ENCODE measurements around the gene RAB7B. TPM values are rescaled to one million over a fixed set of nuclear protein-coding genes. Genes with fewer than 3 reads are reported as not detected.

The RAB7B gene
- total RNA-seq, 1 donor from 2014 or later, result 6.3 TPM

GRCh38 chr1:205988585-205988995, 14.6 kb downstream of the RAB7B start:
- Histone ChIP-seq H3K36me3 (ENCODE audit: control insufficient read depth in 3 of 3, insufficient read depth in 3 of 3, low read length in 3 of 3) (peaks cover 0 to 8% (median 4%) of the 10 kb centered on the region in 3 donors), H3K4me1 (ENCODE audit: control insufficient read depth in 3 of 3, insufficient read depth in 3 of 3, low read length in 3 of 3) (peaks cover 4 to 8% (median 5%) of the 10 kb centered on the region in 3 donors), H3K27ac (ENCODE audit: low read depth, low read length) (no peak overlapping the region), H3K9me3 (ENCODE audit: control insufficient read depth in 3 of 3, low read length in 3 of 3) (no peaks in the 10 kb centered on the region), H3K4me3 (ENCODE audit: low read length in 3 of 3) (no peak overlapping the region), H3K27me3 (ENCODE audit: control insufficient read depth in 3 of 3, insufficient read depth in 3 of 3, low read length in 3 of 3) (no peaks in the 10 kb centered on the region), H3K9ac (ENCODE audit: low read depth in 1 of 3, low read length in 3 of 3) (no peak overlapping the region)

GRCh38 chr1:205986861-205987260, 16.3 kb downstream of the RAB7B start:
- Histone ChIP-seq H3K27ac (ENCODE audit: low read depth, low read length) (no peak overlapping the region), H3K9me3 (ENCODE audit: control insufficient read depth in 3 of 3, low read length in 3 of 3) (no peaks in the 10 kb centered on the region), H3K4me1 (ENCODE audit: control insufficient read depth in 3 of 3, insufficient read depth in 3 of 3, low read length in 3 of 3) (peaks cover 0 to 5% (median 5%) of the 10 kb centered on the region in 3 donors), H3K27me3 (ENCODE audit: control insufficient read depth in 3 of 3, insufficient read depth in 3 of 3, low read length in 3 of 3) (no peaks in the 10 kb centered on the region), H3K36me3 (ENCODE audit: control insufficient read depth in 3 of 3, insufficient read depth in 3 of 3, low read length in 3 of 3) (peaks cover 0 to 2% (median 0%) of the 10 kb centered on the region in 3 donors), H3K4me3 (ENCODE audit: low read length in 3 of 3) (no peak overlapping the region), H3K9ac (ENCODE audit: low read depth in 1 of 3, low read length in 3 of 3) (no peak overlapping the region)

GRCh38 chr1:205986292-205986691, 16.9 kb downstream of the RAB7B start:
- H3K4me3 ChIP-seq (ENCODE audit: low read length in 3 of 3), result no peak overlapping the region

GRCh38 chr1:205985330-205986005, 17.7 kb downstream of the RAB7B start:
- Histone ChIP-seq H3K4me1 (ENCODE audit: control insufficient read depth in 3 of 3, insufficient read depth in 3 of 3, low read length in 3 of 3) (peaks cover 0 to 5% (median 5%) of the 10 kb centered on the region in 3 donors), H3K27ac (ENCODE audit: low read depth, low read length) (no peak overlapping the region), H3K36me3 (ENCODE audit: control insufficient read depth in 3 of 3, insufficient read depth in 3 of 3, low read length in 3 of 3) (peaks cover 0 to 2% (median 0%) of the 10 kb centered on the region in 3 donors), H3K27me3 (ENCODE audit: control insufficient read depth in 3 of 3, insufficient read depth in 3 of 3, low read length in 3 of 3) (no peaks in the 10 kb centered on the region), H3K9me3 (ENCODE audit: control insufficient read depth in 3 of 3, low read length in 3 of 3) (no peaks in the 10 kb centered on the region), H3K9ac (ENCODE audit: low read depth in 1 of 3, low read length in 3 of 3) (no peak overlapping the region), H3K4me3 (ENCODE audit: low read length in 3 of 3) (no peak overlapping the region)

More at GRCh38 chr1:205986292-205986691, 16.9 kb downstream of the RAB7B start:
- Histone ChIP-seq H3K4me1 (ENCODE audit: control insufficient read depth in 3 of 3, insufficient read depth in 3 of 3, low read length in 3 of 3) (peaks cover 0 to 5% (median 5%) of the 10 kb centered on the region in 3 donors), H3K27me3 (ENCODE audit: control insufficient read depth in 3 of 3, insufficient read depth in 3 of 3, low read length in 3 of 3) (no peaks in the 10 kb centered on the region), H3K27ac (ENCODE audit: low read depth, low read length) (no peak overlapping the region), H3K9me3 (ENCODE audit: control insufficient read depth in 3 of 3, low read length in 3 of 3) (no peaks in the 10 kb centered on the region), H3K36me3 (ENCODE audit: control insufficient read depth in 3 of 3, insufficient read depth in 3 of 3, low read length in 3 of 3) (peaks cover 0 to 2% (median 0%) of the 10 kb centered on the region in 3 donors), H3K9ac (ENCODE audit: low read depth in 1 of 3, low read length in 3 of 3) (no peak overlapping the region)

GRCh38 chr1:205983925-205984725, 19.1 kb downstream of the RAB7B start:
- Histone ChIP-seq H3K4me3 (ENCODE audit: low read length in 3 of 3) (no peak overlapping the region), H3K27ac (ENCODE audit: low read depth, low read length) (no peak overlapping the region), H3K9ac (ENCODE audit: low read depth in 1 of 3, low read length in 3 of 3) (no peak overlapping the region), H3K36me3 (ENCODE audit: control insufficient read depth in 3 of 3, insufficient read depth in 3 of 3, low read length in 3 of 3) (no peaks in the 10 kb centered on the region), H3K27me3 (ENCODE audit: control insufficient read depth in 3 of 3, insufficient read depth in 3 of 3, low read length in 3 of 3) (no peaks in the 10 kb centered on the region), H3K9me3 (ENCODE audit: control insufficient read depth in 3 of 3, low read length in 3 of 3) (no peaks in the 10 kb centered on the region), H3K4me1 (ENCODE audit: control insufficient read depth in 3 of 3, insufficient read depth in 3 of 3, low read length in 3 of 3) (peaks cover 0 to 5% (median 5%) of the 10 kb centered on the region in 3 donors)

- H3K4me3 ChIP-seq (ENCODE audit: low read length in 3 of 3), result no peak overlapping the region
- no peak overlapping the region for H3K9ac ChIP-seq (ENCODE audit: low read depth in 1 of 3, low read length in 3 of 3)
- no peaks in the 10 kb centered on the region for H3K27me3 ChIP-seq (ENCODE audit: control insufficient read depth in 3 of 3, insufficient read depth in 3 of 3, low read length in 3 of 3)
- no peaks in the 10 kb centered on the region for H3K9me3 ChIP-seq (ENCODE audit: control insufficient read depth in 3 of 3, low read length in 3 of 3)
- H3K4me1 ChIP-seq (ENCODE audit: control insufficient read depth in 3 of 3, insufficient read depth in 3 of 3, low read length in 3 of 3), result peaks cover 10 to 16% (median 10%) of the 10 kb centered on the region in 3 donors
- no peak overlapping the region for H3K27ac ChIP-seq (ENCODE audit: low read depth, low read length)
- no peaks in the 10 kb centered on the region for H3K36me3 ChIP-seq (ENCODE audit: control insufficient read depth in 3 of 3, insufficient read depth in 3 of 3, low read length in 3 of 3)
These were observed 21.9 kb downstream of the RAB7B start for GRCh38 chr1:205981257-205981656.

- Histone ChIP-seq H3K4me3 (ENCODE audit: low read length in 3 of 3) (no peak overlapping the region), H3K9me3 (ENCODE audit: control insufficient read depth in 3 of 3, low read length in 3 of 3) (no peaks in the 10 kb centered on the region), H3K27ac (ENCODE audit: low read depth, low read length) (no peak overlapping the region), H3K27me3 (ENCODE audit: control insufficient read depth in 3 of 3, insufficient read depth in 3 of 3, low read length in 3 of 3) (no peaks in the 10 kb centered on the region), H3K9ac (ENCODE audit: low read depth in 1 of 3, low read length in 3 of 3) (no peak overlapping the region), H3K36me3 (ENCODE audit: control insufficient read depth in 3 of 3, insufficient read depth in 3 of 3, low read length in 3 of 3) (no peaks in the 10 kb centered on the region), H3K4me1 (ENCODE audit: control insufficient read depth in 3 of 3, insufficient read depth in 3 of 3, low read length in 3 of 3) (peaks cover 18 to 19% (median 18%) of the 10 kb centered on the region in 3 donors)
These were observed 22.8 kb downstream of the RAB7B start for GRCh38 chr1:205980237-205980870.

GRCh38 chr1:205979301-205979700, 23.9 kb downstream of the RAB7B start:
- no peaks in the 10 kb centered on the region for H3K9me3 ChIP-seq (ENCODE audit: control insufficient read depth in 3 of 3, low read length in 3 of 3)
- H3K27me3 ChIP-seq (ENCODE audit: control insufficient read depth in 3 of 3, insufficient read depth in 3 of 3, low read length in 3 of 3), result no peaks in the 10 kb centered on the region
- peaks cover 13 to 27% (median 25%) of the 10 kb centered on the region in 3 donors for H3K4me1 ChIP-seq (ENCODE audit: control insufficient read depth in 3 of 3, insufficient read depth in 3 of 3, low read length in 3 of 3)
- H3K36me3 ChIP-seq (ENCODE audit: control insufficient read depth in 3 of 3, insufficient read depth in 3 of 3, low read length in 3 of 3), result no peaks in the 10 kb centered on the region
- no peak overlapping the region for H3K27ac ChIP-seq (ENCODE audit: low read depth, low read length)
- H3K9ac ChIP-seq (ENCODE audit: low read depth in 1 of 3, low read length in 3 of 3), result peak overlapping the region in 1 of 3 donors; percentile 8
- H3K4me3 ChIP-seq (ENCODE audit: low read length in 3 of 3), result no peak overlapping the region

GRCh38 chr1:205978676-205979075, 24.5 kb downstream of the RAB7B start:
- Histone ChIP-seq H3K9me3 (ENCODE audit: control insufficient read depth in 3 of 3, low read length in 3 of 3) (no peaks in the 10 kb centered on the region), H3K27me3 (ENCODE audit: control insufficient read depth in 3 of 3, insufficient read depth in 3 of 3, low read length in 3 of 3) (no peaks in the 10 kb centered on the region), H3K27ac (ENCODE audit: low read depth, low read length) (no peak overlapping the region), H3K9ac (ENCODE audit: low read depth in 1 of 3, low read length in 3 of 3) (no peak overlapping the region), H3K36me3 (ENCODE audit: control insufficient read depth in 3 of 3, insufficient read depth in 3 of 3, low read length in 3 of 3) (no peaks in the 10 kb centered on the region), H3K4me1 (ENCODE audit: control insufficient read depth in 3 of 3, insufficient read depth in 3 of 3, low read length in 3 of 3) (peaks cover 13 to 28% (median 25%) of the 10 kb centered on the region in 3 donors), H3K4me3 (ENCODE audit: low read length in 3 of 3) (no peak overlapping the region)
